HCT116 (cell line): ENCODE data around the gene ABTB2. TPM values are rescaled to one million over a fixed set of nuclear protein-coding genes. Genes with fewer than 3 reads are reported as not detected.

Source experiments
- ATAC-seq: fragments of 200-7000 bp; cut with Tn5 transposase; 2 replicates; pipeline ENCODE4 v1.9.1; 2020; ENCODE audit warnings: mild to moderate bottlenecking, moderate library complexity
- BruUV-seq: library from RNA; stranded (reverse); fragments of 400-500 nt; replicated peaks from 2 replicates; lab custom pipeline; 2021; lab: Mats Ljungman, UMichigan
- CTCF ChIA-PET: fragments of 300-600 bp; sonication (Branson Sonifier 250); formaldehyde crosslinking; loops from one replicate; lab custom pipeline; 2021; ENCODE audit warnings: antibody characterized with exemption; lab: Charles Lee
- POLR2A ChIA-PET: fragments of 300-600, 350-600 bp; sonication (Branson Sonifier 250); formaldehyde crosslinking; loops from one replicate; lab custom pipeline; 2021; ENCODE audit warnings: antibody characterized with exemption; lab: Charles Lee
- RAD21 ChIA-PET, 2 experiments: fragments of 300-600 bp; sonication (Branson Sonifier 250); formaldehyde crosslinking; loops; one replicate each; lab custom pipeline; 2023; ENCODE audit warnings: low total read pairs in 2 of 2; ENCODE audit not compliant: uncharacterized antibody in 2 of 2, unreplicated experiment in 2 of 2, low non-redundant PET in 1 of 2; lab: Charles Lee
- DNase-seq: peaks from one replicate; pipeline ENCODE4 v3.0.0-alpha.2; 2010; ENCODE audit warnings: low read depth, low spot score
- H2AFZ ChIP-seq: fragments of 200-600 bp; shearing (Covaris generic), sonication (generic); 2 replicates; pipeline ENCODE4 v1.6.1; 2017; ENCODE audit warnings: low read depth, mixed run types, mixed read lengths, antibody characterized with exemption, low read length; ENCODE audit not compliant: poor library complexity, severe bottlenecking
- H3K27ac ChIP-seq: 2 replicates; pipeline ENCODE4 v1.5.1; 2012; ENCODE audit warnings: low read depth, low read length
- H3K27me3 ChIP-seq: fragments of 200-600 bp; sonication (generic); 2 replicates; pipeline ENCODE4 v1.6.1; 2016; ENCODE audit warnings: mixed run types, low read length, mixed read lengths; ENCODE audit not compliant: insufficient read depth
- H3K36me3 ChIP-seq, 2 experiments: fragments of 200-500 bp in 1 of 2; fragments of 200-600 bp in 1 of 2; sonication (Bioruptor generic) in 1 of 2; sonication (generic) in 1 of 2; 2 replicates each; pipeline versions ENCODE4 v1.5.1 to v1.6.1; 2014 to 2016; ENCODE audit warnings: low read length in 2 of 2, inconsistent platforms in 1 of 2, mixed read lengths in 1 of 2, mixed run types in 1 of 2; ENCODE audit not compliant: insufficient read depth in 2 of 2, control insufficient read depth in 1 of 2
- H3K4me1 ChIP-seq, 2 experiments: fragments of 200-600 bp in 1 of 2; sonication (generic) in 1 of 2; 2 replicates each; pipeline versions ENCODE4 v1.5.1 to v1.6.1; 2012 to 2017; ENCODE audit warnings: low read length in 2 of 2, inconsistent platforms in 1 of 2, mild to moderate bottlenecking in 1 of 2, mixed read lengths in 1 of 2, mixed run types in 1 of 2, moderate library complexity in 1 of 2; ENCODE audit not compliant: insufficient read depth in 2 of 2, control insufficient read depth in 1 of 2
- H3K4me2 ChIP-seq: fragments of 200-600 bp; sonication (generic); 2 replicates; pipeline ENCODE4 v1.6.1; 2017; ENCODE audit warnings: mixed run types, low read length, mixed read lengths
- H3K4me3 ChIP-seq, 2 experiments: fragments of 200-600 bp in 1 of 2; sonication (generic) in 1 of 2; replicated peaks in 1 of 2; 2 replicates each; pipeline ENCODE4 v1.5.1; 2011 to 2016; ENCODE audit warnings: low read length in 2 of 2, control low read depth in 1 of 2, low read depth in 1 of 2, mild to moderate bottlenecking in 1 of 2, mixed read lengths in 1 of 2, mixed run types in 1 of 2
- H3K79me2 ChIP-seq: fragments of 200-600 bp; sonication (generic); 2 replicates; pipeline ENCODE4 v1.6.1; 2017; ENCODE audit warnings: mild to moderate bottlenecking, mixed run types, low read length, moderate library complexity, mixed read lengths; ENCODE audit not compliant: insufficient read depth
- H3K9ac ChIP-seq: fragments of 200-600 bp; sonication (generic); 2 replicates; pipeline ENCODE4 v1.6.1; 2016; ENCODE audit warnings: low read length, mixed read lengths
- H3K9me2 ChIP-seq: fragments of 200-600 bp; sonication (generic), shearing (Covaris generic); 2 replicates; pipeline ENCODE4 v1.6.1; 2017; ENCODE audit warnings: mixed run types, mild to moderate bottlenecking, moderate library complexity; ENCODE audit not compliant: insufficient read depth
- H3K9me3 ChIP-seq, 2 experiments: fragments of 200-500 bp in 1 of 2; fragments of 200-600 bp in 1 of 2; sonication (Bioruptor generic) in 1 of 2; sonication (generic) in 1 of 2; 2 replicates each; pipeline ENCODE4 v1.6.1; 2014 to 2017; ENCODE audit warnings: low read length in 2 of 2, mixed read lengths in 2 of 2, inconsistent platforms in 1 of 2, low read depth in 1 of 2, mild to moderate bottlenecking in 1 of 2, mixed run types in 1 of 2, moderate library complexity in 1 of 2; ENCODE audit not compliant: control insufficient read depth in 1 of 2, insufficient read depth in 1 of 2
- H4K20me1 ChIP-seq: fragments of 200-600 bp; sonication (generic), shearing (Covaris generic); 2 replicates; pipeline ENCODE4 v1.6.1; 2017; ENCODE audit warnings: mixed run types, mild to moderate bottlenecking, moderate library complexity; ENCODE audit not compliant: insufficient read depth
- CBX3 ChIP-seq: IDR thresholded peaks from 2 replicates; pipeline ENCODE4 v1.6.1; 2012; ENCODE audit warnings: low read depth
- CEBPB ChIP-seq: IDR thresholded peaks from 2 replicates; pipeline ENCODE4 v1.6.1; 2012; ENCODE audit warnings: low read depth
- EGR1 ChIP-seq: IDR thresholded peaks from 2 replicates; pipeline ENCODE4 v1.6.1; 2012; ENCODE audit warnings: low read depth
- ELF1 ChIP-seq: IDR thresholded peaks from 2 replicates; pipeline ENCODE4 v1.6.1; 2012; ENCODE audit warnings: low read depth, borderline replicate concordance
- JUND ChIP-seq: IDR thresholded peaks from 2 replicates; pipeline ENCODE4 v1.6.1; 2012
- MAX ChIP-seq: IDR thresholded peaks from 2 replicates; pipeline ENCODE4 v1.6.1; 2012
- POLR2A ChIP-seq: IDR thresholded peaks from 2 replicates; pipeline ENCODE4 v1.7.0; 2011; ENCODE audit warnings: borderline replicate concordance; ENCODE audit not compliant: insufficient read depth, insufficient read length; ENCODE audit errors: extremely low read depth
- SP1 ChIP-seq: IDR thresholded peaks from 2 replicates; pipeline ENCODE4 v1.6.1; 2012; ENCODE audit warnings: low read depth
- TCF7L2 ChIP-seq: IDR thresholded peaks from 2 replicates; pipeline ENCODE4 v1.7.0; 2011; ENCODE audit warnings: borderline replicate concordance, inconsistent platforms; ENCODE audit not compliant: insufficient read depth, insufficient read length; ENCODE audit errors: extremely low read depth
- YY1 ChIP-seq: IDR thresholded peaks from 2 replicates; pipeline ENCODE4 v1.6.1; 2011; ENCODE audit warnings: low read length, low read depth, moderate library complexity, mild to moderate bottlenecking; ENCODE audit not compliant: insufficient replicate concordance; ENCODE audit errors: extremely low read depth
- ZBTB33 ChIP-seq: IDR thresholded peaks from 2 replicates; pipeline ENCODE4 v1.6.1; 2011; ENCODE audit warnings: mild to moderate bottlenecking, low read length, moderate library complexity; ENCODE audit not compliant: insufficient replicate concordance; ENCODE audit errors: extremely low read depth
- ZFX ChIP-seq: fragments of 450-650 bp; IDR thresholded peaks from 2 replicates; pipeline ENCODE4 v1.6.1; 2017
- ZNF274 ChIP-seq: fragments of 200-500 bp; sonication (Bioruptor generic); IDR thresholded peaks from 2 replicates; pipeline ENCODE4 v1.6.1; 2014; ENCODE audit warnings: mild to moderate bottlenecking, low read depth, low read length, inconsistent platforms
- intact Hi-C: fragments of 100-400 bp; cut with micrococcal nuclease; formaldehyde crosslinking; loops from 2 replicates; pipeline ENCODE4 v1.10.0; 2022
- total RNA-seq: library from RNA; stranded (reverse); gene quantifications from one replicate; pipeline ENCODE4 v1.2.1, GENCODE V29; 2021; ENCODE audit not compliant: unreplicated experiment

The ABTB2 gene
- total RNA-seq, 1 experiment from 2014 or later = 6.8 TPM

- no peak for DNase-seq
- BruUV-seq = no TSS peak
- H4K20me1 ChIP-seq = peaks cover 3% of the 10 kb centered on the region; the same call in 1 of the 2 replicates
- no peak overlapping the region for H3K9ac ChIP-seq
- no peak overlapping the region for H2AFZ ChIP-seq
- H3K4me1 ChIP-seq = peaks cover 12 to 39% of the 10 kb centered on the region in 2 experiments
- ATAC-seq = no peak
- no peaks in the 10 kb centered on the region for H3K27me3 ChIP-seq
- ChIA-PET POLR2A (no interaction called here), RAD21 (no interaction called here), CTCF (interaction anchor here (2.0 to 2.7 kb wide), 2 partner anchors 10 to 80 kb away, joined by 4 to 6 read pairs; no protein-coding TSS in a partner anchor)
- H3K36me3 ChIP-seq = no peaks in the 10 kb centered on the region
- H3K4me3 ChIP-seq = no peak overlapping the region
- H3K27ac ChIP-seq = no peak overlapping the region
- intact Hi-C loops = no loop called here
- H3K4me2 ChIP-seq = no peak overlapping the region
- no peak for TF ChIP-seq CBX3
- TF ChIP-seq EGR1 = no peak
- TF ChIP-seq ZBTB33 = no peak
- no peak for TF ChIP-seq YY1
- no peak for TF ChIP-seq TCF7L2
- TF ChIP-seq SP1 = no peak
- TF ChIP-seq CEBPB = no peak
- TF ChIP-seq POLR2A = no peak
- H3K9me2 ChIP-seq = no peaks in the 10 kb centered on the region
- no peaks in the 10 kb centered on the region for H3K9me3 ChIP-seq
- H3K79me2 ChIP-seq = no peaks in the 10 kb centered on the region
Measured at GRCh38 chr11:34254011-34254410, 103.8 kb downstream of the ABTB2 start.

- no peak for ATAC-seq
- Histone ChIP-seq H3K4me1 (peaks cover 24 to 50% of the 10 kb centered on the region in 2 experiments), H3K79me2 (no peaks in the 10 kb centered on the region), H4K20me1 (peaks cover 3% of the 10 kb centered on the region; the same call in 1 of the 2 replicates), H3K4me2 (no peak overlapping the region), H2AFZ (no peak overlapping the region), H3K36me3 (no peaks in the 10 kb centered on the region), H3K9me3 (no peaks in the 10 kb centered on the region), H3K9ac (no peak overlapping the region), H3K9me2 (no peaks in the 10 kb centered on the region), H3K4me3 (no peak overlapping the region), H3K27me3 (no peaks in the 10 kb centered on the region), H3K27ac (no peak overlapping the region)
- CTCF ChIA-PET = interaction anchor here (2.0 to 2.7 kb wide), 2 partner anchors 9 to 78 kb away, joined by 4 to 6 read pairs; no protein-coding TSS in a partner anchor
- POLR2A ChIA-PET = no interaction called here
- BruUV-seq = no TSS peak
- no peak for TF ChIP-seq SP1
- no peak for TF ChIP-seq ZFX
- TF ChIP-seq ZBTB33 = no peak
- TF ChIP-seq MAX = no peak
- TF ChIP-seq POLR2A = no peak
- TF ChIP-seq YY1 = no peak
- no peak for TF ChIP-seq EGR1
- TF ChIP-seq ZNF274 = no peak
- TF ChIP-seq ELF1 = no peak
- TF ChIP-seq JUND = no peak
- intact Hi-C loops = no loop called here
- RAD21 ChIA-PET = no interaction called here
- DNase-seq = no peak
Measured at GRCh38 chr11:34252651-34253050, 105.2 kb downstream of the ABTB2 start.
